Fibroblast of peridontal ligament (primary cell): ENCODE measurements around the gene COX10.
A peak's percentile ranks its signal among the peaks of the same experiment; 100 is the strongest.
"Not testable (repeated sequence)": the region's sequence is repeated elsewhere in the genome, so short reads cannot be mapped to it uniquely, and the experiment has no call there.

Experiments
- DNase-seq: peaks from one replicate; pipeline ENCODE4 v3.0.0-alpha.2; 2010; ENCODE audit errors: extremely low read depth

COX10 gene

DNA sequence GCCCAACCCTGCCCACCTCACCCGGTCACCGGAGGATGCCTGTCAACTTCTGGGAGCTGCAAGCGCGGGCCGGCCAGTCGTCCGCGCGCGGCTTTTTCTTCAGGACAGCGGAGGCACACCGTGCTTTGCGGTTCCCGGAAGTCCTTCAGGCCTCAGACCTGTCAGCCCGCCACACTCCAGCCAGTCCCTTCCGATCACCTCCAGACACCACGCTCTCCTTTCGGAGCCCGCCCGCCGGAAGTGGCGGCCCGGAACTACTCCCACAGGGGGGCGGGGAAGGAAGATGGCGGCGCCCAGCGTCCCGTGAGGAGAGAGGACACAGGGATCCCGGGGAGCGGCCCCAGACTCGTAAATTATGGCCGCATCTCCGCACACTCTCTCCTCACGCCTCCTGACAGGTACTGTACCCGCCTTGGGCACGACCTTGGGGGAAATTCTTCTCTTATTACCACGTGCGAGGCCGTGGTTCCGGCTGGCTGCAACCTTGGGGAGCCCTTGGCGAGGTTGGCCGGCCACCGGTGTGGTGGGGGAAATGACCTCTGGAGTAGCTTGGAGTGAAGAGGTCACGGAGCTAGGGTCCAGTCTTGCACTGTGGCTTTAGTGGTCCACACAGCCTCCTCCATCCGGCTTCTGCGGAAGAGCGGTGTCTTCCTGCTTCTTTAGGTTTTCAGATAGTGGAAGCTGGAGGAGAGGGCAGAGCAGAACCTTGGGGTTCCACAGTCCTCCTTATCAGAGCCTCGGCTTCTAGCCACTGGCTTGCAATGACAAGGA, at the start of gene COX10:
Gene COX10 (plus strand): TSS at position 254 of the 771 bp plus-strand sequence. CDS start 102 bp downstream, at position 356.
- peak; percentile 61 for DNase-seq

DNA sequence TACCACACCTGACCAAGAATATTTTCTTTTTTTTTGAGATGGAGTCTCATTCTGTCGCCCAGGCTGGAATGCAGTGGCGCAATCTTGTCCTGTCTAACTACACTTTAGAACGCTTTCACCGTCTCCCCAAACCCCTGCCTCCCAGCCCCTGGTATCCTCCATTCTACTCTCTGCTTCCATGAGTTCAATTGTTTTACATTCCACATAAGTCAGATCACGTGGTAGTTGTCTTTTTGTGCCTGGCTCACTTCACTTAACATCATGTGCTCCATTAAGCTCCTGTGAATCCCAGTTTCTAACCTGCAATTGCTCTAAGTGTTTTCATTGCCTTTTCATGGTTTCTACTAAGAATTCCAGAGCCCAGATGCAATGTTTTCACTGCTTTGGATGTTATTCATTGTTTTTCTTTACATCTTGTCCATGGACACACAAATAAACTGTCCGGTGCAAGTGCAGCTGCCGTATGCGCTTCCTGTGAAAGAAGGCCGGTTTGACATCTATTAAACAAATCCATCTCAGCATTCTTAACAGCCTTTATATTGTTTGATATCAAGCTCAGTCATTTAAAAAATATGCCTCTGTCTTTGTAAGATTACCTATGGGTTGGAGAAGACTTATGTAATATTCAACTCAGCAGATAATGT, 47.5 kb upstream of the COX10 start:
- not testable (repeated sequence) for DNase-seq

DNA sequence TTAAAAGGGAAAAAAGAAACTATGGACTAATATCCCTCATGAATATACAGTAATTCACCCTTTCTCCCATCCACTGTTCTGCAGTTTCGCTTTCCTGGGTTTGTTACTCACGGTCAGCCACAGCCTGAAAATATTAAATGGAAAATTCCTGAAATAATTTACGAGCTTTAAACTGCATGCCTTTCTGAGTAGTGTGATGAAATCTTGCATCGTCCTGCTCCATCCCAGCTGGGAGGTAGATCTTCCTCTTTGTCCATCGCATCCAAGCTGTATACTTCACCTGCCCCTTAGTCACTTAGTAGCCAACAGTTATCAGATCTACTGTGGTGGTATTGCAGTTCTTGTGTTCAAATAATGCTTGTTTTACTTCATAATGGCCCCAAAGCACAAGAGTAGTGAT, 39.5 kb upstream of the COX10 start:
- not testable (repeated sequence) for DNase-seq

DNA sequence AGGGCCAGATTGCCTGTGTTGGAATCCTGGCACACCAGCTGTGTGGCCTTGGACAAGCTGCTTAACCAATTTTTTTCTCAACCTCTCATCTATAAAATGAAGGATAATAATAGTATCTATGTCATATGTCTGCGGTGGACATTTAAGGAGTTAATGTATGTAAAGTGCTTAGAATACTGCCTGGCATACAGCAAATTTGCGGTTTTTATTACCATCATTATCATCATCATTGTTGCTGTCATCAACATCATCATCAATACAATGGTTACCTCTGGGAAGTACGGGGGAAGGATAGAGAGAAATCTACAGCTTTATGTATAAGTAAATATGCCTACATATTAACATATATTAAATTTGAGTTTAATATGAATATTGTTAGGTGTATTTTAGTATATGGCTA, 37.1 kb upstream of the COX10 start:
- no peak for DNase-seq

DNA sequence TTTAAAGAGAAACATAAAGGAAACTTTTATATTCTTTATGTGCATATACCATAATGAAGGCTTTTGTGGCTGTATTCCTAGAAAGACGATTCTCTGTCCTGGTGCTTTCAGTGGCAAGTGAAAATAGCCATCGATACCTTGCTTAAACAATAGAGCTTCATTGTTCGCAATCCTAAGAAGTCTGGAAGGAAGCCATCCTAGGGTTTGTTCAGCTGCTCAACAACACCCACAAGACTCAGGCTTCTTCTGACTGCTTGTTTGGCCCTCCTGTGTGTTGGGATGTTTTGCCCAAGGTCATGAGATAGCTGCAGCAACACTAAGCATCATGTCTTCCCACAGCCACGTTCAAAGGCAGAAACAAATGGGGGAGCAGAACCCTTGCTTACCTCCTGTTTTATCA, 36.1 kb upstream of the COX10 start:
- no peak for DNase-seq

DNA sequence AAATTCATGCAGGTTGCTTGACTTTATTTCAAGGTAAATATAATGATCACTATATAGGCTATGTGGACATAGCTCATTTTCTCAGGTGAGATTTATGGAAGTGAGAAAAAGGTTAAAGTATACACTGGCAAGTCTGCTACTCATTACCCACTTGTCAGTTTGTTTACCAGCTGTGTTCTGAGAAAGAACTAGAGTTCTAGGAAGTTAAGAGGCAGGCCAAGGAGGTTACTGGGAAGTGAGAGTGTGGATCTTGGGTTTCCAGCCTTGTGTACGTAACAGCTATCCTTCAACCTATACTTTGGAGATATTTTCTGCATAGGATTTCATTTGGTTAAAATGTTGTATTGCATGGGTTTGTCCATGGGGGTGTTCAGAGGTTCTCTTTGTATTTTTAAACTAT, 31.9 kb upstream of the COX10 start:
- DNase-seq, result no peak

DNA sequence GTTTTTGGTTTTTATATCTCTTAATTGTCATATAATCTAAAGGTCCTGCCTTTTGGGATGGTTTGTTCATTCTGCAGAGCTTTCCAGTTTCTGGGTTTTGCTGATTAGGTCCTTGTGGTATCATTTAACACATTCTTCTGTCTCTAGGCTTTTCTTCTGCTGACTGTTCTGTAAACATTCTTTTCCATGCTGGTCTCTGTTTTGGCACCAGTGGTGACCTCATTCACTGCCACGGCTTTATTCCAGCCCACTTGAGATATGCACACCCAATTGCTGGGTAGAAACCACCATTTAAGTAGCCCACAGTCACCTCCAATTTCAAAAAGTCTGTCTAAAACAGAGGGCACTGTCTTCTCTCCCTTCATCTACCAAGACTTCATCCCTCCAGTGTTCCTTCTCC, 31.1 kb upstream of the COX10 start:
- peak; percentile 95 for DNase-seq

DNA sequence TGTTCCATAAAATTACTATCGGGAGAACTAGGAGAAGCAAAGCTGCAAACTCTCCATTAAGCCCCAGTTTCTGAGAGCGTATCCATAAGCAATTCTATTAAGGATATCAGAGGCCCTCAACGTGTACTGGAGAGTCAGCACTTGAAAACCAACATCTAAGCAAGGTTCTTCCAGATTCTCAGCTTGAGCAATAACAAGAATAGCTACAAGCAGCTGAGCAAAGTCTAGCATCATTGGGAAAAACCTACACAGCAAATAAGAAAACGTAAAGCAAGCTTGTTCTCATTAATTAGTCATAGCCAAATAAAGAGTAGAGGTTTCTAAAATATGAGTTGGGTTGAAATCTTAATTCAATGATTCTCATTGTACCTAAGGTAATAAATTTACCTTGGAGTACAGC, 26.9 kb upstream of the COX10 start:
- no peak for DNase-seq

DNA sequence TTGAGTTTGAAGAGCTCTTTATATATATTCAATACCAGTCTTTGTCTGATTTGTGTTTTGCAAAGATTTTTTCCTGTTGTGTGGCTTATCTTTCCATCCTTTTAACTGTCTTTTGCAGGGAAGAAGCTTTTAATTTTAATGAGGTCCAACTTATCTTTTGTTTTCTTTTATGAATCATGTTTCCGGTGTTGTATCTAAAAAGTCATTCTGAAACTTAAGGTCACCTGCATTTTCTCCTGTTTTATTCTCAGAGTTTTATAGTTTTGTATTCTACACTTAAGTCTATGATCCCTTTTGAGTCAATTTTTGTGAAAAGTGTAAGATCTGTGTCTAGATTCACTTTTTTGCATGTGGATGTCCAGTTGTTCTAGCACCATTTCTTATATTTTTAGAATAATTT, 24.6 kb upstream of the COX10 start:
- no peak for DNase-seq

DNA sequence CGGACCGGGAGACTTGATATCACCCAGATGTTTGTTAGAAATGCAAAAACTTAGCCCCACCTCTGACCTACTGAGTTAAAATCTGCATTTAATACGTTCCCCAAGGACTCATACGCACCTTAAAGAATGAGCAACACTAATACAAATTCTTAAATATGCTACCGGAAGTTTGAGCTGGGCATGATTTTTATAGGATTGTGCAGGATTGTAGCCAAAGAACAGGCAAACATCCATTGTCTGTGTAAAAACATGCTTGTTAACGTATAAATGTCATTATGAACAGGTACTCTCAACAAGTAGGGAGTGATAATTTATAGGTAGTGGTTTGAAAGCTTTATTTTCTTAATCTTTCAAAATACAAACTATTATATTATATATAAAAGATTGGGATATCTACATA, 22.3 kb upstream of the COX10 start:
- no peak for DNase-seq

DNA sequence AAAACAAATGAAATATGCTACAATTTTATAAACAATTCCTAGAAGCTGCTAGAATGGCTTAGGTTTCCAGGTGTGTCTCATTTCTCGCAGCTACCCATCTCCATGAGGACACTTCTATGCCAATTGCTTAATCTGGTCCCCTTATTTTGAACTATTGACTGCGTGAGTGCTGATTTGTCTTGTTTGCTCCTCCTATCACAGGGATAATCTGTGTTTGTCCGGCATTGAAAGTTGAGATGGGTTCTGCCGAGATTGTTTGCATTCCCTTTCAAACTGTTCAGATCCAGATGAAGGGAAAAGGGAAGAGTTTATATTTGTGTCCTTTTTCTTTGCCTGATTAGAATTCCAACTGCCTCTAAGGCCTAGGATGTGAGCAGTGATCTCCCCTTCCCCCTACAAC, 21.7 kb upstream of the COX10 start:
- DNase-seq, result no peak

DNA sequence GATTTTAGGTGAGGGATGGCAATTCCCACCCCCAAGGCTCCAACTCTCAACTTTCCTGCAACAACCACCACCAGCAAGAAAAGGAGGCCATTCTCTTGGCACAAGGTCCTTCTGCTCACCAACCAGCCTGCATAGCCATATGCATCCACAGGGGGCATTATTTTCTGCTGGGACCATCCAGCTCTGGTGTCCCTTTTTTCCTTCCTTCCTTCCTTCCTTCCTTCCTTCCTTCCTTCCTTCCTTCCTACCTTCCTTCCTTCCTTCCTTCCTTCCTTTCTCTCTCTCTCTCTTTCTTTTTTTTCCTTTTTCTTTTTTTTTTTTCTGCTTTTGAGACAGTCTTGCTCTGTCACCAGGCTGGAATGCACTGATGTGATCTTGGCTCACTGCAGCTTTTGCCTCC, 21.1 kb upstream of the COX10 start:
- DNase-seq, result no peak

DNA sequence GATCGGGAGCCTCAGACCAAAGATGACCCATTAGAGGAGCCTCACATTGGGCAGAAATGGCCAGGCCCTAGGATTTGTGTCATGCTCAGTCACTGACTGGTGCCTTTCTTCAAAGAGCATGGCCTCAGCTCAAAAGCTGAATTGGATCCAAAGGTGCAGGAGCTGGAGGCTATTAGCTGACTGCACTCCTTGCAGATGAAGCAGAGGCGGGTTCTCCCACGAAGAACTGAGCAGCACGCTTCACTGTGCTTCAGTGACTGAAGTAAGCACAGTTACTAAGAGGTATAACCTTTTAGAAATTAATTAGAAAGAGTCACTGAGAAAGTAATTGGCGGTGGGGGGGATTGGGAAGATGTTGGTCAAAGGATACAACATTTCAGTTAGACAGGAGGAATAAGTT, 18.7 kb upstream of the COX10 start:
- no peak for DNase-seq

DNA sequence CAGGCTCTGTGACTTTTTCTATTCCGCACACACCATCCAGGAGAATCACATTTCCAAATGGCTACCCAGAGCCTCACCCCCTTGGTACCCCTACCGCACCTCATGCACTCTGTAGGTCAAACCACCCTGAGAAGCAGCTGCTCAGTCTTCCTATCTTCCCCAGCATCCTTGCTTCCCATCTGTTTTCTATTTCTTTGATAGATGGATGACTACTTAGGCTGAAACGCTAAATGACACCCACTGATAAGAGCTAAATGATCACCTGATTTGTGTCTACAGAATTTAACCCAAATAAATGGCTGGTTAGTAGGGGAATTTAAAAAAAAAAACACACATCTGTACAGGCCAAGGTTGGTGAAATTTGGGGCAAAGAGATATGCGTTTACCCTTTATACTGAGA, 17.6 kb upstream of the COX10 start:
- DNase-seq, result no peak

DNA sequence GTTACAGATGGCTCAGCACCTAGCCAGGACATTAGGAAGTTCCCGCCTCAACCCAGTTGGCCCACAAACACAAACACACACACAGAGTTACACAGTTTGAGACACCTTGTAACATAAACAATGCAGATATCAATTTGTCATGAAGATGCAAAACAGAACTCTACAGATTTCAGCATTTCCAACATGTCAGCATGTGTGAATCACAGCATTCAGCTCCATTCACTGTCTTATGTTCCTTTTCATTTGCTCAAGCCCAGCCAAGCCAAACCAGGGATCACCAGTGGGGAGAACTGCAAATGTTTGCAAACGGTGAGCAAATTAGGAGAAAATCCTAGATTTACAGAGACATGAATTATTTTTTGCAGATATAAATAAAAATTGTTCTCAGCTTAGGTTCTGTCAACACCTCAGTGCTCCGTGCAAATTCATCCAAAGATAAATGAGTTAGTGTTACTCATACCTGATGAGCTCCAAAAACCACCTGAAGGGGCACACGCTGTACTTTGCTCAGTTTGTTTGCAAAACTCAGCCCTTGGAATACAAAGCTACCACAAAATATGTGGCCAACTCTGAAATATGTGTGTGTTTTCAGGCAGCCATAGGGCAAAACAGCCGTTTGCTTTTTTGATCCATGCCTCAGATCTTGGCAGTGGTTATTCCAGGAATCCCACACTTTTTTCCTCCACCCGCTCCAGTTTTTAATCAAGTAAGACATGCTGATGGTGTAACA, 16.3 kb upstream of the COX10 start:
- peak; percentile 66 for DNase-seq

DNA sequence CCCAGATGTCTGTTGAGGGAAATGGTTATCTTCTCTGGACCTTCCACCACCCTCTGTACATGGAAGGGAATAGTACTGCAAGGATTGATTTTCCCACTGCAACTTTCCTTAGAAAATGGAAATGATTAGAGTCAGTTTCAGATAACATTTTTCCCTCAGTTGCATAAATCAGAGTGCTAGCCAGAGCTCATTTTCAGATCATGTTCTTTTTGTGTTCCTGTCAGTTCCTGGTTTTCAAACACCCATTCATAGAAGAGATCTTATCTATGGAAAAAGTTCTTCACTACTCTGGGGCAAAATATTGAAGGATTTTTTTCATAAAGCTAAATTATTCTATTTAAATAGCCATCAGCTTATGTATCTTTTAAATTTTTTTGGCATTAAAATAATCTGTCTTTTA, 11.7 kb upstream of the COX10 start:
- peak; percentile 36 for DNase-seq

DNA sequence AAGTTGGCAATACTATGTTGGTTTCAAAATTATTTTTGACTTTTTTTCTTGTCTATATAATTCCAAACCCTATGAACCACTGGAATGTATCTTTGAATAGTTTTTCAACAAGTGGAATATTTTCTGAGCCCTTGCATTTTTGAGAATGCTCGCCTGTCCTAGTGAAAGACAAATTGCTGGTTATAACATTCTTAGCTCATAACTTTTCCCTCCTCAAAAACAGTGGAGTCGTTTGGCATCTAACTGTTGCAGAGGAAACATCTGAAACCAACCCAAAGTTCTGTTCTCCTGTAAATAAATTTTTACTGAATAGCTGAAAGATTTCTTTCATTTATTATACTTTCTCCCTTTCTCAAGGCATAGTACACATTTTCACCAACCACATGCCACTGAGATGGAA, 11.3 kb upstream of the COX10 start:
- DNase-seq, result peak; percentile 74

DNA sequence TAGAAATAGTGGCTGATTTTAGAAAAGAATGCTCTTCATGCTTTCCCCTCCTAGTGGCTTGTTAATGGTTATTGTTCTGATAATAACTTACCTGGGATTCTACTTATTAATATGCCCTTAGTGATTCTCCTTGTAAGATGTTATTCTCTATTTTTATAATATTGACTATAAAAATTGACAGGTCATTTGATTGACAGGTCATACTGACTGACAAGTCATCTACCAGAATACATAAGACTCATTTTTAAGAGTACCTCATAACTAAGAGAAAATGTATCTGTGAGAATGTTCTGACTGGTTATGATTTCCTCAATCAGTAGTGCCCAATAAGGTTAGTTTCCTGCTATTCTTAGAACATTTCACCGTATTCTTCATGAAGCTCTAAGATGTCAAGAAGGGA, 8.6 kb upstream of the COX10 start:
- no peak for DNase-seq

DNA sequence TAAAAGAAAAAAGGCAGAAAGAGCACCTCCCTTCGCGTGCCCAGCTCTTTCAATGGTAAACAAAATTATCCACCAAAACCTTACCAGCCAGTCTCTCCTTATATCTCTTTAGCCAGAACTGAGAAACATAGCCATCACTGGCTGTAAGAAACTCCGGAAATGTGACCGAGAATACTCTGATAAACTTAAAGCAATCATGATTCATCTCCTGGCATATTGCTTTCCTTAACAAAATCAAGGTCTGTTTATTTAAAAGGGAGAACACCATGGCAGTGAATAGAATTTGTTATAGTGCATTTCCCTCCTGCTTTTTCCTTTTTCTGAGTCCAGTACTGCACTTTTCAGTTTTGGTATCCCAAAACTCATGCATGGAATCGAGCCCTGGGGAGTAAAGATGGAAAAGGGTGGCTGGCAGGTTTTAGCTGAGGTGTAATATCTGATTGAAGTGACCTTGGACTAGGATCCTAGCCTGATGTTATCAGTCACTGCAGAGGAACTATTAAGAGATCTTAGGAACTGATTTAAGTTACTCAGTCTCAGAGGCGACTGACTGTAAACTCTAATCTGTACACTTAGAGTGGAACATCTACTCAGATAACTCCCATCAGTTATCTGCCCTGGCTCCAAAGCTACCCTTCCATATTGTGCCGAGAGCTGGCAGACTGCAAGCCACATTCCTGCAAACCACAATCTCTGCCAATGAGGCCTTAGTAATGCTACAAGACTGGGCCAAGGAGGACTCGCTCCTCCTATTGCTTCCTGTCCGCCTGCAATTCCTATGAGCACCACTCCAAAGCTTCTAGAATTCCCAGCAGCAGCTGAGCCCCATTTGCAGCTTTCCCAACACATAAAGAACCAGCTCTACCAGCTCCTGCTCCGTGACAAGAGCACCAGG, 7.4 kb upstream of the COX10 start:
- peak; percentile 94 for DNase-seq

DNA sequence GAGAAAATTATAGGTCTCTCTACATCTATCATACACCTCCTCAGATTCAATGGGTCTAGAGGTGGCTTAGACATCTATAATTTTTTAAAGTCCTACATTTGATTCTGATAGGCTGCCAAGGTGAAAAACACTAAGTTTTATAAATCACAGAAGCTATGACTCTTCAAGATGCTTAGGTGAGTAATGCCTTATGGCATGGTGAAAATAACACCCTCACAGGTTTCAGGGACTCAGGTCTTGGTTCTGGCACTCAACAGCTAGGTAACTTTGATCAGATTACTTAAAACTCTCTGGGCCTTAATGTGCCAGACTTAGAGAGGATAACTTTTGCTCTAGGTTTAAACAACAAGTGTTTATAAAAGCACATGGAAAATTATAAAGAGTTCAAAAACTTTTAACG, 2.0 kb upstream of the COX10 start:
- DNase-seq, result no peak

DNA sequence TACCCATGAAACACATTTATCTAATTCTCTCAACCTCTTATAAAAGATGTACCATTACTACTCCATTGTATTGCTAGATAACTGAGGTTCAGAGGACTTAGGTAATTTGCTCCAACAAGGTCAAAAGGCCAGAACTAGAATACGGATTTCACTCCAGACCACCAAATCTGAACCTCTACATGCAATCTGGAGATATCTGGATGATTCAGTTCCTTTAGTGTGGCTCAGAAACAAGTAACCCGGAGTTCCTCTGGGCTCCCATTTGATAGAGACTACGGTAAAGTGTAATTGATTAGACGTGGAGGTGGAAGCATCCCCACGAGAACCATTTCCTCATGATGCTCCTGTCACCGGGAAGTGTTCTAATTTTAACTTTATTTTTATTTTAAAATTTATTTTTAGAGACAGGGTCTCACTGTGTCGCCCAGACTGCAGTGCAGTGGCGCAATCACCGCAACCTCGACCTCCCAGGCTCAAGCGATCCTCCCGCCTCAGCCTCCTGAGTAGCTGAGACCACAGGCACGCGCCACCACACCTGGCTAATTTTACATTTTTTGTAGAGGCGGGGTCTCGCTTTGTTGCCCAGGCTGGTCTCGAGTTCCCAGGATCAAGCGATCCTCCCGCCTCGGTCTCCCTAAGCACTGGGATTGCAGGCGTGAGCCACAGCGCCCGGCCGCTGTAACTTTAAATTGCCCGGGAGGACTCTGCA, 608 bp upstream of the COX10 start:
- no peak for DNase-seq
